ENCODE measurements around the gene ITGA11.

DNA sequence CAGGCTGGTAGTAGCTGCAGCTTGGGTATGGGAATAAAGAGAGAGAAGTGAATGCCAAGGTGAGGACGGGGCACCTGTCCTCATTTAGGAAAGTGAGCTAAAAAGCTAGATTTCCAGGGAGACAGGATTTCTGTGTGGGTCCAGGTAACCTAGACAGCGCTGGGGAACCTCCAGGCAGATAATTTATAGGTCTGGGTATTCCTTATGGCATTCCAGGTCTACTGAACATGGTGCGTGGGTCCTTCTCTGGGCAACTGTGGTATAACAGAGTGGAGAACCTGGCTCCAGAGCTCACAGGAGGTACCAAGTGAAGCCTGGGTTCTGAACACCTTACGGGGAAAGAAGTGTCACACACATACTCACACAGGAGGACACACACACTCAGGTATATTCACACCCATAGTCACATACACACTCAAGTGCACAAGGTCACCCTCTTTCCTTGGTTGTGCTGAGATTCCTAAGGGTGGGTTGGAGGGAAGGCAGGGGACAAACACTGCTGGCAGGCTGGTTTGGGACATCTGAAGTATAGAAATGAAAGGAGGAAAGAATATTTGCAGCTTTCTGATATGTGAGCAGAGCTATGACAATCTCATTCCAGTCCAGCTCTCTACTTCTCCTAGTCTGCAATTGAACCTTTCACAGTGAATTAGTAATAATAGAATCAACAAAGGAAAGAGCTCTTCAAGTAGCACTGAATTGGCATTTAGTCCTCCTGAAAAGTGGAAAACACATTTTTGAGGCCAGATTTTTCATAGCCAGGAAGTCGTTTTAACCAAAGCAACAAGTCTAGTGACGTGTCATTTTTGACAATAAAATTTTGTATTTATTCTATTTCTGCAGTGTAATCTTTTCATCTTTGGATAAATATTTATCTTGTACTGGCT lies 37.4 kb upstream of the ITGA11 start:
- TF ChIP-seq, protein P1, sequence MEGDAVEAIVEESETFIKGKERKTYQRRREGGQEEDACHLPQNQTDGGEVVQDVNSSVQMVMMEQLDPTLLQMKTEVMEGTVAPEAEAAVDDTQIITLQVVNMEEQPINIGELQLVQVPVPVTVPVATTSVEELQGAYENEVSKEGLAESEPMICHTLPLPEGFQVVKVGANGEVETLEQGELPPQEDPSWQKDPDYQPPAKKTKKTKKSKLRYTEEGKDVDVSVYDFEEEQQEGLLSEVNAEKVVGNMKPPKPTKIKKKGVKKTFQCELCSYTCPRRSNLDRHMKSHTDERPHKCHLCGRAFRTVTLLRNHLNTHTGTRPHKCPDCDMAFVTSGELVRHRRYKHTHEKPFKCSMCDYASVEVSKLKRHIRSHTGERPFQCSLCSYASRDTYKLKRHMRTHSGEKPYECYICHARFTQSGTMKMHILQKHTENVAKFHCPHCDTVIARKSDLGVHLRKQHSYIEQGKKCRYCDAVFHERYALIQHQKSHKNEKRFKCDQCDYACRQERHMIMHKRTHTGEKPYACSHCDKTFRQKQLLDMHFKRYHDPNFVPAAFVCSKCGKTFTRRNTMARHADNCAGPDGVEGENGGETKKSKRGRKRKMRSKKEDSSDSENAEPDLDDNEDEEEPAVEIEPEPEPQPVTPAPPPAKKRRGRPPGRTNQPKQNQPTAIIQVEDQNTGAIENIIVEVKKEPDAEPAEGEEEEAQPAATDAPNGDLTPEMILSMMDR (IDR thresholded peaks at IDR 0.05; ENCODE audit: low read length) = no peak
- TF ChIP-seq EZH2 (IDR thresholded peaks at IDR 0.05; ENCODE audit: borderline replicate concordance, low read length) = no peak

All from OCI-LY1 (cell line).